Sigmoid colon (tissue), 7 donors: Measurements from ENCODE around the gene SNX3. TPM values are rescaled to one million over a fixed set of nuclear protein-coding genes. Genes with fewer than 3 reads are reported as not detected.
"Not testable (repeated sequence)": the region's sequence is repeated elsewhere in the genome, so short reads cannot be mapped to it uniquely, and the experiment has no call there.

Experiments used
- DNase-seq: peaks from one replicate; pipeline ENCODE4 v3.0.0-alpha.2; 2019
- H3K27ac ChIP-seq, 4 donors: fragments of 200-600 bp; sonication (generic); one replicate each; pipeline ENCODE4 v1.5.1; 2016 to 2019; ENCODE audit warnings: mild to moderate bottlenecking in 1 of 4
- H3K27me3 ChIP-seq, 3 donors: fragments of 200-600 bp; sonication (generic); one replicate each; pipeline ENCODE4 v1.5.1; 2019; ENCODE audit warnings: mild to moderate bottlenecking in 1 of 3
- H3K36me3 ChIP-seq, 4 donors: fragments of 200-600 bp; sonication (generic); one replicate each; pipeline ENCODE4 v1.5.1; 2016 to 2019
- H3K4me1 ChIP-seq, 4 donors: fragments of 200-600 bp; sonication (generic); one replicate each; pipeline ENCODE4 v1.5.1; 2017 to 2019
- H3K4me3 ChIP-seq, 4 donors: fragments of 200-600 bp; sonication (generic); one replicate each; pipeline ENCODE4 v1.5.1; 2017 to 2019; ENCODE audit warnings: mild to moderate bottlenecking in 2 of 4, moderate library complexity in 1 of 4
- H3K9me3 ChIP-seq, 4 donors: fragments of 200-600 bp in 3 of 4; sonication (generic) in 3 of 4; one replicate each; pipeline versions ENCODE4 v1.5.1 to v1.6.1; 2013 to 2019
- EP300 ChIP-seq, 4 donors: sonication (generic); formaldehyde crosslinking; IDR thresholded peaks; one replicate each; pipeline ENCODE4 v1.6.1; 2017; ENCODE audit warnings: antibody characterized with exemption in 4 of 4
- POLR2A ChIP-seq, 2 donors: fragments of 450-650 bp; IDR thresholded peaks; one replicate each; pipeline ENCODE4 v1.6.1; 2016; ENCODE audit warnings: antibody characterized with exemption in 2 of 2, mild to moderate bottlenecking in 2 of 2, moderate library complexity in 2 of 2
- POLR2AphosphoS5 ChIP-seq, 4 donors: sonication (generic); formaldehyde crosslinking; IDR thresholded peaks; one replicate each; pipeline ENCODE4 v1.6.1; 2017; ENCODE audit warnings: antibody characterized with exemption in 4 of 4
- WGBS, 2 donors: extraction: QIAGEN DNeasy Blood & Tissue Kit; methylation state at CpG; one replicate each; pipeline ENCODE4 v1.1.7; 2013; 5-methylcytosine and 5-hydroxymethylcytosine counted together
- intact Hi-C: fragments of 100-400 bp; cut with DNase I; formaldehyde crosslinking; loops from one replicate; pipeline ENCODE4 v1.15.1; 2023
- polyA plus RNA-seq, 3 donors: library from polyadenylated mRNA; stranded (reverse); fragments of 200-250 nt; gene quantifications; one replicate each; pipeline ENCODE4 v1.2.3, GENCODE V29; 2013
- total RNA-seq, 4 donors: library from RNA; depleted of rRNA; stranded (reverse); fragments of >200 nt; gene quantifications; one replicate each; pipeline ENCODE4 v1.1.0, GENCODE V29; 2016
- TF ChIP-seq, protein P1 (sequence below), 4 experiments: fragments of 450-650 bp in 3 of 4; fragments of 200-600 bp in 1 of 4; IDR thresholded peaks; one replicate each; pipeline ENCODE4 v1.5.1; 2016 to 2019; ENCODE audit warnings: antibody characterized with exemption in 4 of 4, mild to moderate bottlenecking in 3 of 4, moderate library complexity in 2 of 4
- donor health status: healthy with polysubstance abuse.
- donor health status: Bipolar disorder and iron deficiency.
- donor health status: healthy.

SNX3 gene
- total and polyA plus RNA-seq, 7 donors: 135 to 242 (median 220) TPM

DNA sequence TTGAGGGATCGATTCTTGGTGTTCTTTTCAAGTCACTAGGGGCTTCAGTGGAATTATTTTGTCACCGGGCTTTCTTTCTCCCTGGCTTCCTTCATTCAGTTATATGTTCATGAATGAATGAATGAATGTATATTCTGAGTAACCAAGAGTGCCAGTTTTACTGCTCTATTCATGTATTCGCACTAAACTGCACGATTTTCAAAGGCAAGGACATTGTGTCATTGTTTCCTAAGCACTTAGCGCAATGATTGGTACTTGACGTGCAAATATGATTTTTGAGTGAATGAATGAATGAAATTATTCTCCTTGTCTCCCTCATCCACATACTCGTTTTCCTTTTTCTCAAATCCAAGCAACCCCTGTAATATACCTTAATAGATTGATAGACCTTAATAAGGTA lies 34.8 kb upstream of the SNX3 start:
- H3K27me3 ChIP-seq: no peaks in the 10 kb centered on the region
- DNase-seq: no peak
- WGBS, 2 donors: 65 to 66% methylated on average over 7 of the region's 7 CpGs
- no peaks in the 10 kb centered on the region for H3K9me3 ChIP-seq
- peak overlapping the region; percentile 82 to 88 (median 87) for H3K27ac ChIP-seq
- intact Hi-C loops: no loop called here
- no peaks in the 10 kb centered on the region for H3K36me3 ChIP-seq
- TF ChIP-seq POLR2A (IDR thresholded peaks at IDR 0.05) (no peak), POLR2AphosphoS5 (IDR thresholded peaks at IDR 0.05) (no peak), EP300 (IDR thresholded peaks at IDR 0.05) (no peak)
- TF ChIP-seq, protein P1, sequence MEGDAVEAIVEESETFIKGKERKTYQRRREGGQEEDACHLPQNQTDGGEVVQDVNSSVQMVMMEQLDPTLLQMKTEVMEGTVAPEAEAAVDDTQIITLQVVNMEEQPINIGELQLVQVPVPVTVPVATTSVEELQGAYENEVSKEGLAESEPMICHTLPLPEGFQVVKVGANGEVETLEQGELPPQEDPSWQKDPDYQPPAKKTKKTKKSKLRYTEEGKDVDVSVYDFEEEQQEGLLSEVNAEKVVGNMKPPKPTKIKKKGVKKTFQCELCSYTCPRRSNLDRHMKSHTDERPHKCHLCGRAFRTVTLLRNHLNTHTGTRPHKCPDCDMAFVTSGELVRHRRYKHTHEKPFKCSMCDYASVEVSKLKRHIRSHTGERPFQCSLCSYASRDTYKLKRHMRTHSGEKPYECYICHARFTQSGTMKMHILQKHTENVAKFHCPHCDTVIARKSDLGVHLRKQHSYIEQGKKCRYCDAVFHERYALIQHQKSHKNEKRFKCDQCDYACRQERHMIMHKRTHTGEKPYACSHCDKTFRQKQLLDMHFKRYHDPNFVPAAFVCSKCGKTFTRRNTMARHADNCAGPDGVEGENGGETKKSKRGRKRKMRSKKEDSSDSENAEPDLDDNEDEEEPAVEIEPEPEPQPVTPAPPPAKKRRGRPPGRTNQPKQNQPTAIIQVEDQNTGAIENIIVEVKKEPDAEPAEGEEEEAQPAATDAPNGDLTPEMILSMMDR (IDR thresholded peaks at IDR 0.05): no peak
- peak overlapping the region; percentile 62 to 80 (median 74) for H3K4me3 ChIP-seq
- peaks cover 0 to 9% (median 7%) of the 10 kb centered on the region in 4 donors for H3K4me1 ChIP-seq

DNA sequence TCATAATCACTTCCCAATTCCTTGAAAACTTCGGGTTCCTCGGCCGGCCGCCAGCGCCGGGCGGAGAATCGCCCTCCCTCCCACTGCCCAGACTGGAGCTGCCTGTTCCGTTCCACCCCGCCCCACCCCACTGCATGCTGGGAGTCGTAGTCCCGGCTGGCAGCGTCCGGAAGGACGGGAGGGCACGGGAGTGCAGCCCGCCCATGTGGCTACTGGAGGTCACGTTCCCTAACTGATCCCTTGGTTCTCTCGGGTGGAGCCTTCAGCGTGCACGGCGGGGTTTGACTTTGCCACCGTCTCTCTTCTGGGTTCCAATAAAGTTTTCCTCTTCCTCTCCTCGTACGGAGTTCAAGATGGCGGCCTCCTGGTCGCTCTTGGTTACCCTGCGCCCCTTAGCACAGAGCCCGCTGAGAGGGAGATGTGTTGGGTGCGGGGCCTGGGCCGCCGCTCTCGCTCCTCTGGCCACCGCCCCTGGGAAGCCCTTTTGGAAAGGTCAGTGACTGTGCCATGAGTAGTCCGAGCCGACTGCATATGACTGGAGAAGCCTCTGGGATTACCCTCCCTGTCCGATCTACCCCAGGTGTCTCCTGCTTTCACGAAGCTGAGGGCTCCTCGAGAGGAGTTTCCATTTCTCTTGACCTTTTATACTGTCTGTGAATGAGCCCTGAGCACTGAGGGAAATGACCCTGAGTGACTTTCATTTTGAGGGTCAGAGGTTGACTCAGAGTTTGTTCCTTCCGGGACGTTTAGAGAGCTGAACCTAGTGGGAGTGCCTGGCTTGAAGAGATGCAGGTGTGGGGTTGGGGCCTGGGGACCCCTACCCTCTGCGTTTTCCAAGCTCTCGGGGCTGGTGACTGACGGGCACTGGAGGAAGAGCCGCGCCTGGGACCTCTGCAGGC lies 34.1 kb upstream of the SNX3 start, which contains the start of gene AFG1L:
TSS of gene AFG1L (plus strand) at position 328 of the 899 bp plus-strand sequence. CDS start at position 354, 26 bp downstream.
- 1% methylated on average over 46 of the region's 46 CpGs for WGBS, 2 donors
- Histone ChIP-seq H3K36me3 (no peaks in the 10 kb centered on the region), H3K27me3 (no peaks in the 10 kb centered on the region), H3K4me1 (peaks cover 0 to 9% (median 7%) of the 10 kb centered on the region in 4 donors), H3K9me3 (no peaks in the 10 kb centered on the region), H3K27ac (peak within 1 kb of the TSS; percentile 82 to 88 (median 87)), H3K4me3 (peak within 1 kb of the TSS; percentile 62 to 80 (median 74))
- TF ChIP-seq, protein P1 (IDR thresholded peaks at IDR 0.05): no peak
- TF ChIP-seq POLR2A (IDR thresholded peaks at IDR 0.05) (peak; percentile 41 to 67), EP300 (IDR thresholded peaks at IDR 0.05) (peak in 1 of 4 donors; percentile 6), POLR2AphosphoS5 (IDR thresholded peaks at IDR 0.05) (peak; percentile 62 to 89 (median 82))
- intact Hi-C loops: loop anchor here (1.0 kb wide), 1 partner anchor 34 kb away; the partner anchor contains the start of gene SNX3
- peak; percentile 94 for DNase-seq

DNA sequence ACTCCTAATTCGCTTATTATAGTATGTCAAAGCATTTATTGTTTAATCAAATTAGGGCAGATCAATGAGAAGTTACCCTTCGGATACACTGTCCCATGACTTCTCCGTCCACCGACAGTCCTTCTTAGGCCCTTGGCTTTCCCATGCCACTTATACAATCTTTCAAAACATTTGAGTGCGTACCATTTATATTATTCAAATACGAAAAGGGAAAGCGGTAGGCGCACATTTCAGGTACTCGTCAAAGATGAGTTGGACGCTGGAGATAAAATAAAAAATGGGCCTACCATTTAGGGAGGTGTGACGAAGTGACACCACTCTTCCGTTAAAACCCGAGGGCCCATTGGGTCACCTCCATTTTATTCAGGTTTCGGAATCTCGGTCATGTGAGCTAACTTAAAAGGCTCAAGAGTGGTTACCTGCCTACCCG lies 33.5 kb upstream of the SNX3 start:
- no peak for TF ChIP-seq POLR2AphosphoS5 (IDR thresholded peaks at IDR 0.05)
- TF ChIP-seq, protein P1 (IDR thresholded peaks at IDR 0.05): no peak
- TF ChIP-seq POLR2A (IDR thresholded peaks at IDR 0.05): no peak
- no peak for TF ChIP-seq EP300 (IDR thresholded peaks at IDR 0.05)
- H3K27me3 ChIP-seq: no peaks in the 10 kb centered on the region
- peaks cover 0 to 9% (median 7%) of the 10 kb centered on the region in 4 donors for H3K4me1 ChIP-seq
- H3K27ac ChIP-seq: peak overlapping the region; percentile 82 to 88 (median 87)
- no peak for DNase-seq
- intact Hi-C loops: loop anchor here (1.0 kb wide), 1 partner anchor 33 kb away; the partner anchor contains the start of gene SNX3
- H3K36me3 ChIP-seq: no peaks in the 10 kb centered on the region
- 35% methylated on average over 16 of the region's 16 CpGs for WGBS, 2 donors
- peak overlapping the region; percentile 62 to 80 (median 74) for H3K4me3 ChIP-seq
- no peaks in the 10 kb centered on the region for H3K9me3 ChIP-seq

DNA sequence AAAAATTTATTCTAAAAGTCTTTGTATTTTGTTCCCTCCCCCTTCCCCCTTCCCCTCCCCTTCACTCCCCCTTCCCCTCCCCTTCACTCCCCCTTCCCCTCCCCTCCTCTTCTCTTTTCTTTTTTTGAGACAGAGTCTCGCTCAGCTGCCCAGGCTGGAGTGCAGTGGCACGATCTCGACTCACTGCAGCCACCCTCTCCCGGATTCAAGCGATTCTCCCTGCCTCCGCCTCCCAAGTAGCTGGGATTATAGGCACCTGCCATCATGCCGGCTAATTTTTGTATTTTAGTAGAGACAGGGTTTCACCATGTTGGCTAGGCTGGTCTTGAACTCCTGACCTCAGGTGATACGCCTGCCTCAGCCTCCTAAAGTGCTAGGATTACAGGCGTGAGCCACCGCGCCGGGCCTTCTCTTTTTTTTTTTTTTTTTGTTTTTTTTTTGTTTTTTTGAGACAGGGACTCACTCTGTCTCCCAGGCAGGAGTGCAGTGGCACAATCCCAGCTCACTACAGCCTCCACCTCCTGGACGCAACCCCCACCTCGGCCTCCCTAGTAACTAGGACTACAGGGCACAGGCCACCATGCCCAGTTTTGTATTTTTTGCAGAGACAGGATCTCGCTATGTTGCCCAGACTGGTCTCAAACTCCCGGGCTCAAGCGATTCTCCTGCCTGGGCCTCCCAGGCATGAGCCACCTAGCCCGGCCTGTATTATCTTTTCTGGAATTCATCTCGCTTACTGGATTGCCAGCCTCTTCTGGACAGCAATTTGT lies 32.9 kb upstream of the SNX3 start:
- intact Hi-C loops: loop anchor here (1.0 kb wide), 1 partner anchor 32 kb away; the partner anchor contains the start of gene SNX3
- no peak for DNase-seq
- Histone ChIP-seq H3K36me3 (no peaks in the 10 kb centered on the region), H3K4me3 (peak overlapping the region in 3 of 4 donors; percentile 62 to 75 (median 74)), H3K9me3 (no peaks in the 10 kb centered on the region), H3K27ac (peak overlapping the region in 3 of 4 donors; percentile 86 to 88 (median 88)), H3K27me3 (no peaks in the 10 kb centered on the region), H3K4me1 (peaks cover 0 to 9% (median 7%) of the 10 kb centered on the region in 4 donors)
- WGBS, 2 donors: 93 to 95% methylated on average over 19 of the region's 19 CpGs
- TF ChIP-seq POLR2A (IDR thresholded peaks at IDR 0.05) (no peak), POLR2AphosphoS5 (IDR thresholded peaks at IDR 0.05) (no peak), EP300 (IDR thresholded peaks at IDR 0.05) (no peak)
- TF ChIP-seq, protein P1 (IDR thresholded peaks at IDR 0.05): no peak

DNA sequence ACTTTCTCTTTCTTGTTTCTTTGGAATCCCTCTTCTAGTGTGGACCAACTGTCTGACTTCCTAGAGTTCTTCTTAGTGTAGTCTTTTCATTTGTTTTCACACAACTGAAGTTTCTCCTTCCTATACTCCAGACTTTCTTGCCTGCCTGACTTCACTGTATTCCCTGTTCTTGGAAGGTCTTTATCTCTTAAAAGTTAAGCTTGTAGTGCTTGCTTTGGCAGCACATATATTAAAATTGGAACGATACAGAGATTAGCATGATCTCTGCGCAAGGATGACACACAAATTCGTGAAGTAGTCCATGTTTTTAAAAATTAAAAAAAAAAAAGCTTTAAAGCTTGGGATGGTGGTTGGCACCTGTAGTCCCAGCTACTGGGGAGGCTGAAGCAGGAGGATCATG lies 31.7 kb upstream of the SNX3 start:
- H3K36me3 ChIP-seq, DNase-seq, H3K27me3 ChIP-seq, H3K4me1 ChIP-seq, H3K4me3 ChIP-seq, H3K9me3 ChIP-seq, H3K27ac ChIP-seq, intact Hi-C loops: not testable (repeated sequence)
- 86 to 95% methylated on average over 3 of the region's 3 CpGs for WGBS, 2 donors
